A549 (cell line): ENCODE results near the gene MACROD1.

Source experiments
- EP300 ChIP-seq, 2 experiments: fragments of >200 bp; sonication (Bioruptor Twin); formaldehyde crosslinking; IDR thresholded peaks; 2 replicates in 1 of 2; 3 replicates in 1 of 2; pipeline ENCODE4 v1.6.1; 2016 to 2017
- TF ChIP-seq, protein P1 (sequence below): IDR thresholded peaks from 2 replicates; pipeline ENCODE4 v1.6.1; 2012
- TF ChIP-seq, protein P2 (sequence below): fragments of >200 bp; sonication (Bioruptor Twin); formaldehyde crosslinking; IDR thresholded peaks from 3 replicates; pipeline ENCODE4 v1.5.1; 2016

DNA sequence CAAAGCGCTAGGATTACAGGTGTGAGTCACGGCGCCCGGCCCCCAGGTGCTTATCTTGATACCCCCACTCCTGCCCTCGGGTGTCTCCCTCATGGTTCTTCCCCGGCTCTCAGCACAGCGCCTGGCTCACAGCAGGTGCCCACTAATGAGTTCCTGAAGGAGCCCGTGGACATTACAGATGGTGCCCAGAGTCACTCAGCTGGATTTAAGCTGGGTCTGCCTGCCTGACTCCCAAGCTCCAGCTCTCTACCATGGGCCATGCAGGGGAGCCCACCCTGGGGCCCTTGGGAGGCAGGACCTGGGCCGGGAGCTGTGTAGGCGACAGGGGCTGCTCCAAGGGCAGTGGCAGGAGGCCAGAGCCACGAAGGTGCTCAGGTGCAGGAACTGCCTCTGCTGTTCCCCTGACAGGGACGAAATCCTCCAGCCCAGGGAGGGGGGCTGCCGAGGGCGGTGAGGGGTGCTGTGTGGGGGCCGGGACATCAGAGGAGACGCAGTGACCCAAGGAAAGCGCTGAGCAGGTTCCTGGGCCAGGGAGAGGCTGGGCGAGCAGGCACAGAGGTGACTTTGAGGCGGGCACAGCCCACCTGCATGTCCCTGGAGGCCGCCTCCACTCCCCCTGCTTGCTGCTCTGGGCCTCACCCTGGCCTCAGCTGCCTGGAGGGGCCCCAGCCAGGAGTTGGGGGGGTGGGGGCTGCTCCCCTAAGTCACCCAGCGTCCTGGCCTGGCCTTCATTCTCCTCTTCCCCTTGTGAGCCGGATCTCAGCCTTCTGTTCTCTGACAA, 144.7 kb downstream of the MACROD1 start:
- TF ChIP-seq, protein P1, sequence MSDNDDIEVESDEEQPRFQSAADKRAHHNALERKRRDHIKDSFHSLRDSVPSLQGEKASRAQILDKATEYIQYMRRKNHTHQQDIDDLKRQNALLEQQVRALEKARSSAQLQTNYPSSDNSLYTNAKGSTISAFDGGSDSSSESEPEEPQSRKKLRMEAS: no peak
- TF ChIP-seq, protein P2, sequence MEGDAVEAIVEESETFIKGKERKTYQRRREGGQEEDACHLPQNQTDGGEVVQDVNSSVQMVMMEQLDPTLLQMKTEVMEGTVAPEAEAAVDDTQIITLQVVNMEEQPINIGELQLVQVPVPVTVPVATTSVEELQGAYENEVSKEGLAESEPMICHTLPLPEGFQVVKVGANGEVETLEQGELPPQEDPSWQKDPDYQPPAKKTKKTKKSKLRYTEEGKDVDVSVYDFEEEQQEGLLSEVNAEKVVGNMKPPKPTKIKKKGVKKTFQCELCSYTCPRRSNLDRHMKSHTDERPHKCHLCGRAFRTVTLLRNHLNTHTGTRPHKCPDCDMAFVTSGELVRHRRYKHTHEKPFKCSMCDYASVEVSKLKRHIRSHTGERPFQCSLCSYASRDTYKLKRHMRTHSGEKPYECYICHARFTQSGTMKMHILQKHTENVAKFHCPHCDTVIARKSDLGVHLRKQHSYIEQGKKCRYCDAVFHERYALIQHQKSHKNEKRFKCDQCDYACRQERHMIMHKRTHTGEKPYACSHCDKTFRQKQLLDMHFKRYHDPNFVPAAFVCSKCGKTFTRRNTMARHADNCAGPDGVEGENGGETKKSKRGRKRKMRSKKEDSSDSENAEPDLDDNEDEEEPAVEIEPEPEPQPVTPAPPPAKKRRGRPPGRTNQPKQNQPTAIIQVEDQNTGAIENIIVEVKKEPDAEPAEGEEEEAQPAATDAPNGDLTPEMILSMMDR: no peak
- no peak for TF ChIP-seq EP300 (IDR thresholded peaks at IDR 0.05)
